GM21390 (cell line): ENCODE results near the gene PMS2.
"Not testable (repeated sequence)": the region's sequence is repeated elsewhere in the genome, so short reads cannot be mapped to it uniquely, and the experiment has no call there.

Experiments
- ATAC-seq: cut with Tn5 transposase; IDR thresholded peaks from one replicate; pipeline ENCODE4 v1.9.1; 2021; ENCODE audit not compliant: unreplicated experiment

PMS2 gene

DNA sequence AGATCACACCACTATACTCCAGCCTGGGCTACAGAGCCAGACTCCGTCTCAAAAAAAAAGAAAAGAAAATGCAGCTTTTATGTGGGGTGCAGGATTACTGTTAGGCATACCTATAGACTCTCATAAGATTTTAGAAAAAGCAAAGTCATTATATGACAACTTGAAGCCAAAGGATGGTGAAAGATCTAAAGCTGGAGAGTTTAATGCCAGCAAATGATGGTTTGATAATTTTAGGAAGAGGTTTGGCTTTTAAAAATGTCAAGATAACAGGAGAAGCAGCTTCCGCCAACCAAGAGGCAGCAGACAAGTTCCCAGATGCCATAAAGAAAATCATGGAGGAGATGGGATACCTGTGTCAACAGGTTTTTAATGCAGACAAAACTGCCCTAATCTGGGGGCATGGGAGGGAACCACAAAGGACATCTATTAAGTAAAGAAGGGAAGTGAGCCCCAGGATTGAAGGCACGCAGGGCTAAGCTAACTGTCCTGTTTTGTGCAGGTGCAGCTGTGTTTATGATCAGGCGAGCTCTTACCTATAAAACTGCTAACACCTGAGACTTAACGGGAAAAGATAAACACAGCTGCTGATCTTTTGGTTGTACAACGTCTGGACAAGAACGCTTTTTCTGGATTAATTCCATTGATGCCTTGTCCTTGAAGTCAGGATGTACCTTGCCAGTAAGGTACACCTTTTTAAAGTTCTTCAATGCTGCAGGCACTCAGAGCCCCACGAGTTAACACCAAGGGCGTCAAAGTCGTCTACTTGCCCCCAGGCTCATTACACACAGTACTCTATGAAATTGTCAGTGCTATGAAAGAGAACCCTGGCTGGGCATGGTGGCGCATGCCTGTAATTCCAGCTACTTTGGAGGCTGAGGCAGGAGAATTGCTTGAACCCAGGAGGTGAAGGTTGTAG, 11.8 kb upstream of the PMS2 start:
- ATAC-seq, result no peak

DNA sequence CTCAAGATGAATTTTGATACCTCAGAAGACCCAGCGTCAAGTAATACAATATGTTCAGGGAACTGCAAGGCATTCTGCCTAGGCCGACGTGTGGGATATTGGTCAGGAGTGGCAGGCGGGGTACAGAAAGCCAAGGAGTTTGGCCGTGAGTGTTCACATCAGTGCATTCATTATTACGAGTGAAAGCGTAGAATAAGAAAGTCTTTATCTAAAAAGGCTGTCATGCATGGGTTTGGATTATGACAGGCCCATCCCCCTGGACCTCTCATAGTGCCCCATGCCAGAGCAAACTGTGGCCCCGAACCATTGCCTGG, 7.8 kb upstream of the PMS2 start:
- no peak for ATAC-seq

DNA sequence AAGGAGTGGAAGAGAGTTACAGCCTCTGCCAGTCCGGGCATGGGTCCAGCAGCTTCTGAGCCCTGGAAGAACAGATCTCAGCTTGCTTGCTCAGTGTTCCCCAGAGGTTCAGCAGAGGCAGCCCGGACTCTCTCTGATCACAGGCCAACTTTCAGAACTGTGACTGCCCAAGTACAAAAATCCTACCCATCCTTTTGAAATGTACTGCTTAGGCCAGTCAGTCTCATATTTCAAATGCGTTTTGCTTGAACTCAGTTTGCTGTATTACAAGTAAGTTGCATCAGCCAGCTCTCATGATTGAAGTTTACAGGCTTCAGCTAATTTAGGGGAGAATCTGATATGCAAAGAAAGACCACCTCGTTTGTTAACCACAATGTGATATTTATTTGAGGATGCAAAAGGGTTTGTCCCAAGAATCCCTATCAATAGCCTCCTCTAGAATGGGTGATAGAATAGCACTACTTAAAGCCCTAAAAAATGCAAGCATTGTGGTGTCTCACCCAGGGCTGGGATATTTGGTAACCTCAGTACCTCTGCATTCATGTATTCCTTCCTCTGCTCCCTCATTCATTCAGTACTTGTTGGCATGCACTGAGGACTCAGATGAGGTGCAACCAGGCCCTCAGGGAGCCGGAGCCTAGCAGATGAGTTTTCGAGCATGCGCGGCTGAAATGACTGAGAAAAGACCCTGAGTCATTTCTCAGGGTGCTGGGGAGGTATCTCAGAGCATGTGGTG, 7.2 kb upstream of the PMS2 start:
- no peak for ATAC-seq

DNA sequence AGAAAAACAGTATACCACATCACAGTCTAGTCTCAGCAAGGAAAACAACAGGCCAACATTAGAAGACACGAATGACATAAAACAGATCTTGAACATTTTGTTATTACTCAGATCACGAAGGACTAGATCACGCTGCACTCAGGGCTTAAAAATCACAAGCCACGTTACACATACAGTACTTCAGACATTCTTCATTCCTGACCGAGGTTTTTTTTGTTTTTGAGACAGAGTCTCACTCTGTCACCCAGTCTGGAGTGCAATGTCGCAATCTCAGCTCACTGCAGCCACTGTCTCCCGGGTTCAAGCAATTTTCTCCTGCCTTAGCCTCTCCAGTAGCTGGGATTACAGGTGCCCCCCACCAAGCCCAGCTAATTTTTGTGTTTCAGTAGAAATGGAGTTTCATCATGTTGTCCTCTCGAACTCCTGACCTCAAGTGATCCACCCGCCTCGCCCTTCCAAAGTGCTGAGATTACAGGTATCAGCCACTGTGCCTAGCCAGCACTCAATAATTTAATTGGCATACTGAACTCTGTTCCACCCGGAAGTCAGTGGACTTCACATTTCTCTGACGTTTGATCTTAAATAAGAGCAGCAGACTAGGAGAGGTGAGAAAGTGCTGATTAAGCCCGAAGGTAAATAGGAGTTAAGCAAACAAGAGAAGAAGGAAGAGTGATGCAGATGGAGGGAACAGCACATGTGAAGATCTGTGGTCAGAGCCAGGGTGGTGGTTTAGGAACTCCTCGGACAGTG, 3.7 kb upstream of the PMS2 start:
- no peak for ATAC-seq

DNA sequence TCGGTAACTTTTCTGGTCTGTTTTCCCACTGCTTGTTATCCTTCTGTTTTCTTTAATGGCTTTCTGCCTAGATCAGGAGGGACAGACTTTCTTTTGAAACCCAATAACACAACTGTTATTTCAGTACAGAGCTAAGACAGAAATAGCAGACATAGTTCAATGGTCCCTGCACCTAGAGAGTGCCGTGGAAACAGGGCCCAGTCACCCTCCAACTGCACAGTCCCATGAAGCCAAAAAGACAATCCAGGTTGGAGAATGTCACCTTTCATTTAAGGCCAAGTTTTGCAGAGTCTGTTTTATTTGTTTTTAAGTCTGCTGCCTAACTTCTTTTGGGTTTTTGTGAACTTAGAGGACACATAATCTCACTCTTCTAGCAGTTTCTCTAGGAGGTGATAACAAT, 2.7 kb upstream of the PMS2 start:
- no peak for ATAC-seq

DNA sequence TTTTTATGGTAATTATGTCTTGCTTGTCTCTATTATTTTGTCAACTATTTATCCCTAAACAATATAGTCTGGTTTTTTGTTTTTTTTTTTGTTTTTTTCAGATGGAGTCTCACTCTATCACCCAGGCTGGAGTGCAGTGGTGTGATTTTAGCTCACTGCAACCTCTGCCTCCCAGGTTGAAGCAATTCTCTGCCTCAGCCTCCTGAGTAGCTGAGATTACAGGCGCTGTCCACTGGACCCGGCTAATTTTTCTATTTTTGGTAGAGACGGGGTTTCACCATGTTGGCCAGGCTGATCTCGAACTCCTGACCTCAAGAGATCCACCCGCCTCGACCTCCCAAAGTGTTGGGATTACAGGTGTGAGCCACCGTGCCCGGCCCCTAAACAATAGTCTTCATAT, 1.5 kb upstream of the PMS2 start:
- ATAC-seq, result not testable (repeated sequence)

DNA sequence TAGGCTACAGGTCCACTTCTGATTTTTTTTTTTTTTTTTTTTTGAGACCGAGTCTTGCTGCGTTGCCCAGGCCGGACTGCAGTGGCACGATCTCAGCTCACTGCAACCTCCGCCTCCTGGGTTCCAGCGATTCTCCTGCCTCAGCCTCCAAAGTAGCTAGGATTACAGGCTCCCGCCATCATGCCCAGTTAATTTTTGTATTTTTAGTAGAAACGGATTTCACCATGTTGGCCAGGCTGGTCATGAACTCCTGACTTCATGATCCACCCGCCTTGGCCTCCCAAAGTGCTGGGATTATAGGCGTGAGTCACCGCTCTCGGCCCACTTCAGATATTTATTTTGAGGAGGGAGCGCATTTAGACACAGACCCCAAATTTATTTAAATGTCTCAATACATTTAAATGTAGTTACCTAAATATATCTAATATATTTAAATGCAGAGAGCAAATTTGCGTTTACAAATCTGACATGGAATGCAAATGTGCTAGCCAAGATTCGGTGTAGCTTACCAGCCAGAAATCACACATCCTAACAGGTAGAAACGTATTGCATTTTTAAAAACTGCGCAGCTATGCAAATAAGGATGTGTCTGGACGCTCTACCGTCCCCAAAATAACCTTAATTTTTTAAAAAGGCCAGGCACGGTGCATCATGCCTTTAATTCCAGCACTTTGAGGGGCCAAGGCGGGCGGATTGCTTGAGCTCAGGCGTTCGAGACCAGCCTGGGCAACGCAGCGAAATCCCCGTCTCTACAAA, 836 bp downstream of the PMS2 start:
- not testable (repeated sequence) for ATAC-seq

DNA sequence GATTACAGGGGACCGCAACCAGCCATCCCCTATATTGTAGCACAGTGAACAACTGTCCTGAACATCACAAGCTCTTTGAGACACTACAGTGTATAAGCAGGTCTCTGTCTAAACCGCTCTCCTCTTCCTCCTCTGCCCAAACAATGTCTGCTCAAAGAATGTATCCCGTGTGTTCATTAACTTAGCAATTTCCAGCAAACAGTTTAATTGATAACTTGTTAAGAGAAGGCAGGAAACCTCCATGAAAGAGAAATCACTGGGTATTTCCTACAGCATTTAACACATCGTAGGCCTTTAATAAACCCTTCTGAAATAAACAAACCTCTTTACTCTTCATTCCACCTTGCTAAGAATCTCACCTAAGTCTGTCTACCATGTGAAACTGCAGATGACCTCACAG, 1.5 kb downstream of the PMS2 start:
- ATAC-seq, result no peak

DNA sequence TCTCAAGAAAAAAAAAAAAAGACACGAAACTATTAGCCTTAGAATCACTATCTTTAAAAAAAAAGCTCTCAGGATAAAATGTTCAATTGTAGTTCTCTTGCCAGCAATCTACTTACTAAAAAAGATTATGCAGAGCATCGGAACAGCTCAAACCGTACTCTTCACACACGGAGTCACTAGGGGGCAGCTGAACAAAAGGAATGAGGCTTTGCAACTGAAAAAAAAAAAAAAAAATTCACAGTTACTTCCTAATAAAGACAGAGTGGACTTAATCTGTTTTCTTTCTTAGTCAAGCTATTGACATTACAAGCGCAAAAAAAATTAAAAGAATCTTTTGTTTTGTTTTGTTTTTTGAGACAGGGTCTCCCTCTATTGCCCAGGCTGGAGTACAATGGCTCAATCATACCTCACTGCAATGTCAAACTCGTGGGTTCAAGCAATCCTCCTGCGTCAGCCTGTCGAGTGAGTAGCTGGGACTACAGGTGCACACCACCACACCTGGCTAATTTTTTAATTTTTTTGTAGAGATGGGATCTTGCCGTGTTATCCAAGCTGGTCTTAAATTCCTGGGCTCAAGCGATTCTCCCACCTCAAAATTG, 11.5 kb downstream of the PMS2 start:
- ATAC-seq, result no peak

DNA sequence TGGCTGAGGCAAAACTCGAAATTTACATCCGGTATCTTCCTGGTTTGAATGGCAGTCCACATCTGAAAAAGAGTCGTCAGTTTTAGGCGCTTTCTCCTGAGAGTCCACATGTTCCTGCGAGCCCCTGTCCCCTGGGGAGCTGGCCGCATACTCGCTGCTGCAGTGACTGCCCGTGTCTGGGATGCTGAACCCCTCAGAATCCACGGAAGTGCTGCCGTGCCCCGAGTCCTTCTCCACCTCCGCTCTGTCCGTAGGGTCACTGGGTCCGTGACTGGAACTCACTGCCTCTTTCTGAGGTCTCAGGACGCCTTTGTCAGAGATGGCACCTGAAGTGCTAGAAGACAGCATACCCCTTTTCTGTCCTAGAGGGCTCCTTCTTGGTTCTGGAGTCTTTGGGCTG, 21.8 kb downstream of the PMS2 start:
- not testable (repeated sequence) for ATAC-seq

DNA sequence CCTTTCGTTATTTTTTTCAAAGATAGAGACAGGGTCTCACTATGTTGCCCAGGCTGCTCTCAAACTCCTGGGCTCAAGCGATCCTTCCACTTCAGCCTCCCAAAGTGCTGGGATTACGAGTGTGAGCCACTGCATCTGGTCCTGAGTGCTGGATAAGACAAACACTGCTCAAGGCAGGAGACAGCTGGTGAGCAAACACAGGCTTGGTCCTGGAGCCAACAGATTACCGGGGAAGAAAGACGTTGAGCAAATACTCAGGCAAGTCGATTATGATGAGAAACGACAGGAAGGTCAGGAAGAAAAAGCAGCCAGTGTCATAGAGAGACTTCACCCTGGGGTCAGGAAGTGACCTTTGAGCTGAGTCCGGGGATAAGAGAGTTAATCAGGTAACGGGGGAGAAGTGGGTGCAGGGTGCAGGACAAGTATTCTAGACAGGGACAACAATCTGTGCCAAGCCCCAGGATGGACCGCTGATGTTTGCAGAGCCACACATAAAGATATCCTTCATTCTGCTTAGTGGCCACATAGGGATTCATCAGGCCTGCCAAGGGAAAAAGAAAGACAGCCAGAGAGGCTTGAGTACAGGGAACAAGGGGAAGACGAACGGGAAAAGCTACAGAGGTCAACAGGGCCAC, 29.1 kb downstream of the PMS2 start:
- not testable (repeated sequence) for ATAC-seq

DNA sequence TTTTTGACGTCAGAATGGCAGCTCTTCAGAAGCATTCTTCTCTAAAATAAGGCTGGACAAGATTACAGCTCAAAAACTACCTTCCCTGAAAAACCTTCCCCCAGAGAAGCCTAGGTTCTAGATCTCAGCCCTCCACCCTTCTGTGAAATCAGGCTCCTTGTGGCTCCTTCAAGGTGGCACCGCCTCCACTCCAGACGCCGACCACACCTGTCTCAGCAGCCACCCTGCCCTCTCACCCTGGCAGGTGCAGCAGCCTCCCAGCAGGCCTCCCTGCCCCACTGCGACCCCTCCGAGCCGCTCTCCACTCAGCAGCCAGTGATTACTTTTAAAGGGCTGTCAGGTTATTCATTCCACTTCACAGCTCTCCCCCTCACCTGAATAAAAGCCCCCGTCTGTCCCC, 35.3 kb downstream of the PMS2 start:
- ATAC-seq, result not testable (repeated sequence)

DNA sequence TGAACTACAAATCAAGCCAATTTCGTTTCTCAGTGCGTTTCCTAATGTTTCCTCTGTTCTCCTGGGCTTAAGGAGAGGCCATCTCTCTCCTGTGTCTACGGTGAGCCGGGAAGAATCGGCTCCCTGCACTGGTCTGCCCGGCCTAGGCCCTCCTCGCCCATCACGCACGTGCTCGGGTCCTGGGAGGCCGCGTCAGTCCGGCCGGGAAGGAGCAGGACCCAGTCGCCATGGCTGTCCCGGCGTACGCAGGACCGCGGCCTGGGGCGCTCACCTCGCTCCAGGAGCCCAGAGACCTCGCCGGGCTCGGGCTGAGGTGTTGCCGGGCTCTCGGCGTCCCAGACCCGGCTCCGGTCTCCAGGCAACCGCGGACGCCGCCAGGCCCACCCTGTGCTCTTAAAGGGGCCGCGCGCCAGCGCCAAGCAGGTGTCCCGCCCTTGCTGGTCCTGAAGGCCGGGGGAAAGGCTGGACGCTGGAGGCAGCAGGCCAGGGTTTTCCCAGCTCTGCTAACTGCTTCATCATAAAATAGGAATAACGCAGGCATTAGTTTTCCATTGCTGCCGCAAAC, 38.4 kb downstream of the PMS2 start, which contains the start of gene RSPH10B:
RSPH10B (minus strand) TSS at position 343 of the 565 bp plus-strand sequence. CDS start 3,573 bp downstream, outside the sequence.
- not testable (repeated sequence) for ATAC-seq

DNA sequence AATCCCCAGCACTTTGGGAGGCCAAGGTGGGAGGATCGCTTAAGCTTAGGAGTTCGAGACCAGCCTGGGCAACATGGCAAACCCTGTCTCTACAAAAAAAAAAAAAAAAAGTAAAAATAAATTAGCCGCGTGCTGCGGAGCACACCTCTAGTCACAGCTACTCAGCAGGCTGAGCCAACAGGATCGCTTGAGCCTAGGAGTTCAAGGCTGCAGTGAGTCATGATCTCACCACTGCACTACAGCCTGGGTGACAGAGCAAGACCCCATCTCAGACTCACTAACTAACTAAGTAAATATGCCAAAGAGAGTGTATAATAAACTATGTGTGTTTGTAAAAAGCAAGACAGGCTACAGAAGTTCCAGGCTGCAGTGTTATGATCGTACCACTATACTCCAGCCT, 45.0 kb downstream of the PMS2 start:
- ATAC-seq, result not testable (repeated sequence)

DNA sequence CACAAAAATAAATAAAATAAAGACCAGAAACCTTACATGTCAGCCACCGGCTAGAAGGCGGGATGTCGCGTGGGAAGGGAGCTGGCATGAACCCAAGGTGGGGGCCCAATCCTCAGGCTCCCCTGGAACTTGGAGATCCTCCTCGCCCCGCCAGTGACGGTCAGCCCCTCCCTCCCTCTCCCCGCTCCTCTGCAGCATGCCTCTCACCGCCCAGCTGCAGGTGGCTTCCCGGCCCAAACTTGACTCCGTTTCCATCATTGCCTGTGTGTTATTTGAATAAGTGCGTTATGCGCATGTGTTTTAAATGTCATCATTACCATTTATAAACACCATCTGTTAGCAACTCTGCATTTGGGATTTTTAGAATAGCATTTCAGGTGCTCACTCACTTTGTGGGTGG, 45.6 kb downstream of the PMS2 start:
- not testable (repeated sequence) for ATAC-seq

DNA sequence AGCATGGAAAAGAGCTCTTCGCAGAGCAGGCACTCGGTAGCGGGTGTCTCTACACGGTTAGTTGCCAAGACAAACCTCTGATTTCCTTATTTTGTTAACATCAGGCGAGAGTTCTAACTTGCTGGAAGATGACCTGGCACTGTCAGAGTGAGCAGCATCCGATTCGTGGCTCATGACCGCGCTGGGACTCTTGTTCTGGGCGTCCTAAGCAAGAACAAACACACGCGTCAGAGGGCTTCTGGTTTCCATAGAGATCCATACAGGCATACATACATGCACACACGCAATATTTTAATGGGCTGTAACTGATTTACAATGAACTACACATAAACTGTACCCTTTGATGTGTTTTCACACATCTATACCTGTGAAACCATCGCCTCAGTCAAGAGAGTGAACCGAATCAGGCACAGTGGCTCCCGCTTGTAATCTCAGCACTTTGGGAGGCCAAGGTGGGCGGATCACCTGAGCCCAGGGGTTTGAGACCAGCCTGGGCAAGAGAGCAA, 73.9 kb downstream of the PMS2 start:
- not testable (repeated sequence) for ATAC-seq

DNA sequence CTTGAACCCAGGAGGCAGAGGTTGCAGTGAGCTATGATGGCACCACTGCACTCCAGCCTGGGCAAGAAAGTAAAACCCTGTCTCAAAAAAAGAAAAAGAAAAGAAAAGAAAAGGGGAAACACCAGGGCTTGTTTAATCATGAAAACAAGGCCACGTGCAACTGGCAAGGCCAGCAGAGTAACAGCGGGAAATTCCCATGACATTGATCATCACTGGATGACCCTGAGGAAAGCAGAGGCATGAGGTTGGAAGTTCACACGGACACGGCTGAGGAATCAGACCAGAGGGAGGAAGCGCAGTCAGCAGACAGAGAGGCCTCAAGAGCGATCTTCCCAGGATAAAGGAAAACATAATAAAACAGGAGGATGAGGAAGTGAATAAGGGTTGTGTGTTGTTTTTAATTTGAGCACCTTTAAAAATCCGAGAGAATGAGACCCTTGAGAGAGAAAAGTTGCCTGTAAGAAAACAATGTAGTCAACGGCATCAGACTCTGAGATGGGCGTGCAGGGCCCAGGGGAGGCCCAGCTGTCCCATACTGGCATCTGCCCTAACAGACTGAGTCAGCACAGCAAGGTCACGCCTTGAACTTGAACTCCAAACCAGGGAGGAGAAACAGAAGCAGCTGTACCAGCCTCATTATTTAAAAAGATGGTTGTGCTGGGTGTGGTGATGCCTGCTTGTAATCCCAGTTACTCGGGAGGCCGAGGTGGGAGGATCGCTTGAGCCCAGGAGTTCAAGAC, 76.8 kb downstream of the PMS2 start:
- ATAC-seq, result not testable (repeated sequence)

DNA sequence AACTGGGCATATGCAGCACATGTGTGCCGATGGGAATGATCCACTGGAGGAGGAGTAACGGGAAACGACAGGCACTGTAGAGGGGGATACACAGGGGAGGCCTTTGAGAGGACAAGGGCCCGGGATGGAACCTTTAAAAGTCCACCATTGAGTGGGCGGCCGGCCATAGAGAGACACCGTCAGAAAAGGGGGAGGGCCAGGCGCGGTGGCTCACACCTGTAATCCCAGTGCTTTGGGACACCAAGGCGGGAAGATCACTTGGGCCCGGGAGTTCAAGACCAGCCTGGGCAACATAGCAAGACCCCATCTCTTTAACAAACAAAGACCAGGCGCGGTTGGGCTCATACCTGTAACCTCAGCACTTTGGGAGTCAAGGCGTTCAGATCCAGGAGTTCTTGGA, 77.6 kb downstream of the PMS2 start:
- not testable (repeated sequence) for ATAC-seq

DNA sequence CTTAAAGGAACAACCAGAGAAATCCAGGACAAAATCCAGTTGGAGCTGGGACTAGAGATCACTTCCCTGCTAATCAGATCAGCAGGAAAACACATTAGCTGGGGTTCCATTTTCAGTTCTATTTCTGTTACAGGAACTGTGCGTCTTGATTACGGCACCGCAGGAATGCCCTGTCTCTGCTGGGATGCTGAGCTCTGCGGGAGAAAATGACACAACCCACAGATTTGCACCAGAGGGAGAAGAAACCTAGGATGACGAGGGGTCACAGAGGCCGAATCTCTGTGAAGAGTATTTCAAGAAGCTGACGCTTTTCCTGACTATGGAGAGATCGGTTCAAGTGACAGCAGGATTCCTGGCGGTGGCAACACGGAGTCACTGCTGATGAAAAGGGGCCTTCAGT, 78.6 kb downstream of the PMS2 start:
- not testable (repeated sequence) for ATAC-seq
